Measurements from ENCODE around the gene TEX19.
"Not testable (repeated sequence)": the region's sequence is repeated elsewhere in the genome, so short reads cannot be mapped to it uniquely, and the experiment has no call there.

Gene TEX19

GRCh38 chr17:82339634-82340580 lies 19.1 kb upstream of the TEX19 start:
- no peak for DNase-seq

GRCh38 chr17:82342361-82343079 lies 16.5 kb upstream of the TEX19 start:
- DNase-seq: no peak

- DNase-seq: no peak
Observed at GRCh38 chr17:82343560-82343959, 15.5 kb upstream of the TEX19 start.

- DNase-seq: no peak
Observed at GRCh38 chr17:82344175-82344907, 14.7 kb upstream of the TEX19 start.

- DNase-seq: no peak
Observed at GRCh38 chr17:82345151-82345976, 13.7 kb upstream of the TEX19 start.

- DNase-seq: no peak
Observed at GRCh38 chr17:82346342-82347300, 12.4 kb upstream of the TEX19 start.

- not testable (repeated sequence) for DNase-seq
Observed at GRCh38 chr17:82347994-82348393, 11.1 kb upstream of the TEX19 start.

- DNase-seq: no peak
Observed at GRCh38 chr17:82348434-82348833, 10.6 kb upstream of the TEX19 start.

- DNase-seq: no peak
Observed at GRCh38 chr17:82348866-82349265, 10.2 kb upstream of the TEX19 start.

GRCh38 chr17:82349287-82349701 lies 9.8 kb upstream of the TEX19 start:
- no peak for DNase-seq

- DNase-seq: peak; percentile 54
Observed at GRCh38 chr17:82350182-82351030, 8.6 kb upstream of the TEX19 start.

GRCh38 chr17:82351254-82351712 lies 7.8 kb upstream of the TEX19 start:
- DNase-seq: no peak

GRCh38 chr17:82351713-82352488 lies 7.1 kb upstream of the TEX19 start:
- DNase-seq: peak; percentile 86

GRCh38 chr17:82353484-82353883 lies 5.6 kb upstream of the TEX19 start:
- no peak for DNase-seq

GRCh38 chr17:82354804-82355308 lies 4.2 kb upstream of the TEX19 start:
- DNase-seq: no peak

GRCh38 chr17:82355770-82356427 lies 3.1 kb upstream of the TEX19 start:
- no peak for DNase-seq

GRCh38 chr17:82356845-82357355 lies 2.1 kb upstream of the TEX19 start:
- DNase-seq: no peak

- DNase-seq: no peak
Observed at GRCh38 chr17:82357394-82357793, 1.7 kb upstream of the TEX19 start.

Data from stimulated activated CD4-positive, alpha-beta T cell treated with anti-CD3 and anti-CD28 coated beads, Interleukin-4, amount 100 ng/mL, for 24 hours (primary cell).